WTC11 (cell line): Measurements from ENCODE around the gene MYLK4.

Source experiments
- JUN ChIP-seq: sonication (generic); formaldehyde crosslinking; IDR thresholded peaks from 2 replicates; pipeline ENCODE4 v1.8.0; 2023; ENCODE audit warnings: mild to moderate bottlenecking, missing genetic modification reagents
- RELA ChIP-seq: sonication (generic); formaldehyde crosslinking; IDR thresholded peaks from 2 replicates; pipeline ENCODE4 v1.8.1; 2022; ENCODE audit warnings: missing genetic modification reagents, mild to moderate bottlenecking, borderline replicate concordance
- TF ChIP-seq, protein P1 (sequence below): sonication (generic); formaldehyde crosslinking; IDR thresholded peaks from 2 replicates; pipeline ENCODE4 v1.8.1; 2022; ENCODE audit warnings: low read depth, missing genetic modification reagents, borderline replicate concordance
- TF ChIP-seq, protein P2 (sequence below): sonication (generic); formaldehyde crosslinking; IDR thresholded peaks from 2 replicates; pipeline ENCODE4 v1.8.0; 2022; ENCODE audit warnings: mild to moderate bottlenecking, missing genetic modification reagents

DNA sequence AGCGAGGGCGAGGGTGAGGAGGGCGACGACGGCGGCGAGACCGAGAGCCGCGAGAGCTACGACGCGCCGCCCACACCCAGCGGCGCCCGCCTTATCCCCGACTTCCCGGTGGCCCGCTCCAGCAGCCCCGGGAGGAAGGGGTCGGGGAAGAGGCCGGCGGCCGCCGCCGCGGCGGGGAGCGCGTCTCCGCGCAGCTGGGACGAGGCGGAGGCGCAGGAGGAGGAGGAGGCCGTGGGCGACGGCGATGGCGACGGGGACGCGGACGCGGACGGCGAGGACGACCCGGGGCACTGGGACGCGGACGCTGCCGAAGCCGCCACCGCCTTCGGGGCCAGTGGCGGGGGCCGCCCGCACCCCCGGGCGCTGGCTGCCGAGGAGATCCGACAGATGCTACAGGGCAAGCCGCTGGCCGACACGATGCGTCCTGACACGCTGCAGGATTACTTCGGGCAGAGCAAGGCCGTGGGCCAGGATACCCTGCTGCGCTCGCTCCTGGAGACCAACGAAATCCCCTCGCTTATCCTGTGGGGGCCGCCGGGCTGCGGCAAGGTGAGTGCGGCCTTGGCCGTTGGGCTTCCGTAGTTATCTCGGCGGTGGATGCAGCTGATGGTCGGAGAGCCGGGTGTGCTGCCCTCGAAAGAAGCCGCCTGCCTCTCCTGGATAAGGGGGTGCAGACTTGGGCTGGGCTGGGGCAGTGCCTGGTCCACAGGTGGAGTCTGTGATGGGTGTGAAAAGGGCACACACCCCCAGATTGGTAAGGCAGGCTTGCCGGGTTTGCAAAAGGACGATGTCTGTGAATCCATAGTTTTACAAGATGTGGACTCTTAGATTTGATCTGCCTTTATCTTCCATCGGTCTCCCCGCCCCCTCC, 15.4 kb upstream of the MYLK4 start:
- TF ChIP-seq JUN (CRISPR knock-in tag) (no peak), RELA (CRISPR knock-in tag) (no peak)
- TF ChIP-seq, protein P1, sequence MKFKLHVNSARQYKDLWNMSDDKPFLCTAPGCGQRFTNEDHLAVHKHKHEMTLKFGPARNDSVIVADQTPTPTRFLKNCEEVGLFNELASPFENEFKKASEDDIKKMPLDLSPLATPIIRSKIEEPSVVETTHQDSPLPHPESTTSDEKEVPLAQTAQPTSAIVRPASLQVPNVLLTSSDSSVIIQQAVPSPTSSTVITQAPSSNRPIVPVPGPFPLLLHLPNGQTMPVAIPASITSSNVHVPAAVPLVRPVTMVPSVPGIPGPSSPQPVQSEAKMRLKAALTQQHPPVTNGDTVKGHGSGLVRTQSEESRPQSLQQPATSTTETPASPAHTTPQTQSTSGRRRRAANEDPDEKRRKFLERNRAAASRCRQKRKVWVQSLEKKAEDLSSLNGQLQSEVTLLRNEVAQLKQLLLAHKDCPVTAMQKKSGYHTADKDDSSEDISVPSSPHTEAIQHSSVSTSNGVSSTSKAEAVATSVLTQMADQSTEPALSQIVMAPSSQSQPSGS (CRISPR knock-in tag): no peak
- TF ChIP-seq, protein P2, sequence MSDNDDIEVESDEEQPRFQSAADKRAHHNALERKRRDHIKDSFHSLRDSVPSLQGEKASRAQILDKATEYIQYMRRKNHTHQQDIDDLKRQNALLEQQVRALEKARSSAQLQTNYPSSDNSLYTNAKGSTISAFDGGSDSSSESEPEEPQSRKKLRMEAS (CRISPR knock-in tag): no peak
